Measurements from ENCODE around the gene COG4.

COG4 gene

DNA sequence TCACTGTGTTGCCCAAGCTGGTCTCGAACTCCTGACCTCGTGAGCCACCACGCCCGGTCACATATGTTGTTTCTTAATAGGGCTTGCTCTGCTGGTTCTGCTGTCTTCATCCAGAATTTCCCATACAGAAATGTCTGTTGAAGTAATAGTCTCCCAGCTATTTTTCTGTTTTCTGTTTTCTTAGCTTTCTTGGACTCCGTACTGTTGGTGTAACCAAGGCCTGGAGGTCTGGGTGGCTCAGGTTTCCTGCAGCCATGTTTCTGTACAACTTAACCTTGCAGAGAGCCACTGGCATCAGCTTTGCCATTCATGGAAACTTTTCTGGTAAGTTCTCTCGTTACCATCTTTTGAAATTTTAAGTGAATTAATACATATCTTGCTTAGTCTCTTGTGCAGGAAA is 3.0 kb upstream of the COG4 start:
- no peak for DNase-seq

- DNase-seq: peak; percentile 53
Measured at GRCh38 chr16:70524399-70524825, 1.1 kb upstream of the COG4 start.

- no peak for DNase-seq
Measured at GRCh38 chr16:70523743-70524398, 517 bp upstream of the COG4 start, which contains the start of gene SF3B3. TSS of gene SF3B3 (plus strand) at chr16:70523816. CDS start at chr16:70526657, 2,841 bp downstream.

DNA sequence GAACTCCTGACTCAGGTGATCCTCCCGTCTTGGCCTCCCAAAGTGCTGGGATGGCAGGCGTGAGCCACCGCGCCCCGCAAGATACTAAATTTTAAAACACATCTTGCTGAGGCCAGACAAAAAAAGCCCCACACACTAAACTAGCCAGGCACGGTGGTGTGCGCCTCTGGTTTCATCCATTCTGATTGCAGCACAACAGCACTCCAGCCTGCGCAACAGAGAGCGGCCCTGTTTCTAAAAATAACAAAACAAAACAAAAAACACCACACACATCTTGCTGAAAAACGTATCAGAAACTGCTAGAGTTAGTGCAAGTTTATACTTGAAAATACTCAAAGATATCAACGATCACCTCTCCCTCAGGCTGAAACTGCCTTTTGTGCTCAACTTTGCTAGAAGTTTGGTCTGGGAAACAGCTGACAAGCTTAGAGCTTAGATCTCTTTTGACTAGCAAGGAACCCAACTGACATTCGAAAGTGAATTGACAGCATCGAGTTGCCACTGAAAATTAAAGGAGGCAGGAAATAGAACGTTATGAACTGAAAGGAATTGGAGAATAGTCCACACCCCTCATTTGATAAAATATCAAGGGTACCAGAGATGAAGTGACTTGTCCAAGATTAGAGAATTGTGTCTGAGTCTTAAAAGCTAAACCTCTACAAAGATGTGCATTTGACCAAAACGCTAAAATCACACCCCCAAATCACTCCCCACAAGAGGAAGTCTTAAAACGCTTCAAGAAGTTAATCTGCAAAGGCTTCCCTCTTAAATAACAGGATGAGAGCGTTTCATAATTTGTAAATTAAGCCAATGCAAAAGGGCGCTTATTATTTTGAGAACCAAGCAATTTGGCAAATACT is 908 bp downstream of the COG4 start:
- peak; percentile 18 for DNase-seq

- peak; percentile 56 for DNase-seq
Measured at GRCh38 chr16:70520612-70521297, 2.6 kb downstream of the COG4 start.

DNA sequence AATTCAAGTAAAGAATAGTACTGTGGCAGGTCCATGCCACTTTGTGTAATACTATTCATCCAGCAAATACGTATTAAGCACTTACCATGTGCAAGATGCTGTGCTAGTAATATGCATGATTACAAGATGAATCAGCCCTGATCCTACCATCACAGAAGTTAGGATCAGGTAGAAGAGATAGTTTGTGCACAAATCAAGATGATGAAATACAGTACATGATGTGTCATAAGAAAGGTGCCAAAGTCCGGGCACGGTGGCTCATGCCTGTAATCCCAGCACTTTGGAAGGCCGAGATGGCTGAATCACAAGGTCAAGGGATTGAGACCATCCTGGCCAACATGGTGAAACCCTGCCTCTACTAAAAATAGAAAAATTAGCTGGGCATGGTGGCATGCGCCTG is 10.9 kb downstream of the COG4 start:
- DNase-seq: no peak

DNA sequence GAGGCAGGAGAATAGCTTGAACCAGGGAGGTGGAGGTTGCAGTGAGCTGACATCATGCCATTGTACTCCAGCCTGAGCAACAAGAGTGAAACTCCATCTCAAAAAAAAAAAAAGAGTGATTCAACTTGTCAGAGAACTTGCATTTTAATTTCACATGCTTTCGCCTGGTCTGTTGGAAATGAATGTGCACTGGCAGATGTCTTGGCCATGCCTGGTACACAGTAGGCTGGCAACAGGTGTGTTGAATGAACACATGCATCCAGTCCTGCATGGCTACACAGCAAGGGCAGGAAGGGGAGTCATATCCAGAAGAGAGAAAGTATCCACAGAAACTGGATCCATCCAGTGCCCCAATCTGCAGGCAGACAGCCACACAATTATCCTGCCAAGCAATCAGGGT is 11.5 kb downstream of the COG4 start:
- DNase-seq: no peak

GRCh38 chr16:70510216-70510615 is 13.1 kb downstream of the COG4 start:
- no peak for DNase-seq

- peak; percentile 44 for DNase-seq
Measured at GRCh38 chr16:70508752-70509151, 14.6 kb downstream of the COG4 start.

DNA sequence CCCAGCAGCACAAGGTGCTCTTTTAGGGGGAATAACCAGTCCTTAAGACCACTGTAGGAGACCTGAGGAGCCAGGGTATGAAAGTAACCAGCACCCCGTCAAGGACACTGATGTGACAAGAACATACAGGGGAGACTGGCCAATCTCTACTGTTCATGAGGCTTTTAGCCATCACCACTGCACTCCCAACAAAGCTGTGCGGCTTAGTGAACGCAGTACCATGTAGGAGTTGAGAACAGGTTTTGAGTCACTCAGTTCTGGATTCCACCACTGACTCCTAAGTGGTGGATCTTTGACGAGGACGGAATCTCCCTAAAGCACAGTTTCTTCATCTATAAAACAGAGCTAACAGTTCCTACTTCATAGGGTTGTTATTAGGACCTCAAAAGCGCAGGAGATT is 26.8 kb downstream of the COG4 start:
- DNase-seq: no peak

GRCh38 chr16:70495425-70496182 is 27.8 kb downstream of the COG4 start:
- DNase-seq: no peak

GRCh38 chr16:70494777-70495176 is 28.6 kb downstream of the COG4 start:
- DNase-seq: no peak

- DNase-seq: no peak
Measured at GRCh38 chr16:70494202-70494770, 29.1 kb downstream of the COG4 start.

- no peak for DNase-seq
Measured at GRCh38 chr16:70493802-70494201, 29.6 kb downstream of the COG4 start.

DNA sequence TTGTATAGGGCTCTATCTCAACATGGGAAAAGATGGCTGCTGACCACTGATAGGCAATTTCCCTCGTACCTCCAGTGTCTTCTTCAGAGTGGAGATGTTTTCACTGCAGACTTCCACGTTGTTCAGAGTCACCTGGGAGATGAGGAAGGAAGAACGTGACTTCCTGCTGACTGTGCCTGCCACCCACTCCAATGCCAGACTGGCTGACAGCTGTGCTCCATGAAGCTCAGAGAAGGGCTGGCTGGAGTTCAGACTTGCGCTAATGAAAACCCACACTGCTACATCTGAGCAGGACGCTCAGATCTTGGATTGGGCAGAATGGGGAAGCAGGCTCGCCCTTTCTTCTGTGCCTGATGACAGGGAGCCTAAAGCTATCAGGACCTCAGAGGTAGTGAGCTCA is 33.1 kb downstream of the COG4 start:
- no peak for DNase-seq

GRCh38 chr16:70484867-70485266 is 38.5 kb downstream of the COG4 start:
- no peak for DNase-seq

DNA sequence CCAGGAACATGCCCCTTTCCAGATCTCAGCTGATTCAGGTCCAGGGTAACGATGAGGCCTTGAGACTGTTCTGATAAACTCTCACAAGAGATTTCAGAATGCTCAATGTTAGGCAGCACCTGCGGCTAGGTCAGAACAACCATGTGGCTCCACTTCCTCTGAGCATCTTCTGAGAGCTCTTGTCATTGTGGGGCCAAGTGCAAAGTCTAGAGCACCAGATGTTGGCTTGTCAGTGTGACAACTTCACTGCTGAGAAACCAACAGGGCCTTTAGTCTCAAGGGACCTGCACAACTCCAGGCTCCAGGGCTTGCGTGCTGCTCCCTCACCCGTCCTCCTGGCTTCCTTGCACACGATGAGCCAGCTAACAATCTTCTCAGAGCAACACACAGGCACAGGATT is 39.9 kb downstream of the COG4 start:
- DNase-seq: no peak

GRCh38 chr16:70482624-70483023 is 40.7 kb downstream of the COG4 start:
- DNase-seq: no peak

DNA sequence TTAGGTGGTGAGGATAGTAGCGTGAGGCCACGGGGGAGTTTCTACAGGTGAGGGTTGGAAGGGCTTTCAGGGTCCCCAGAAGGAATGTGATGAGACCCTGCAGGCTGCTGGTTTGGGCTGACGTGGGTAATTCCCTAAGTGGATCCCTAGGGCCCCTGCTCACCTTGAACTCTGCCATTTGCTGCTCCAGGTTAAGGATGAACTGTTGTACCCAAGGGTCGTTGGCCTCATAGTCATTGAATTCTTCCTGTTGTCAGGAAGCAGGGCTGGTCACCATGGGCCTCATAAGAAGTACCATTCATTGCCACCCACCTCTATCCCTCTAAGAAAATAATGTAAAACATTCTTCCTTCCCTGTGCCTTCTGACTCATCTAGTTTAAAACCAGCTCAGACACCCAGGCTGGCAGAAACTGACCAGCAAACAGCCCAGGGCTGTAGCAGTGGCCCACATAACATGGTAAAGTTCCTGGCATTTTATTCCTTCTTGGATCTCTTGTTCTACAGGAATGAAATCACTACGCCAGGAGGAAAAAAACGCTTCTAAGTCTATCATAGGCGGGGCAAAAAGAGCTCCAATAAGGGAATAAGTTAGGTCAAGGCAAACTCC is 41.3 kb downstream of the COG4 start:
- no peak for DNase-seq

- no peak for DNase-seq
Measured at GRCh38 chr16:70480127-70481105, 42.9 kb downstream of the COG4 start.

GRCh38 chr16:70478912-70479341 is 44.4 kb downstream of the COG4 start:
- DNase-seq: no peak
